ENCODE measurements around the gene VPS8.

Gene VPS8

GRCh38 chr3:184780981-184781515, 30.9 kb upstream of the VPS8 start:
- no peak for DNase-seq (ENCODE audit: low read depth in 1 of 2, low spot score in 1 of 2)

GRCh38 chr3:184781801-184782200, 30.2 kb upstream of the VPS8 start:
- Histone ChIP-seq H3K4me3 (replicated peaks; ENCODE audit: insufficient read depth, low read length) (no peak overlapping the region), H3K27ac (replicated peaks) (no peak overlapping the region), H3K27me3 (ENCODE audit: insufficient read depth, poor library complexity, severe bottlenecking) (no peaks in the 10 kb centered on the region)
- DNase-seq (ENCODE audit: low read depth in 1 of 2, low spot score in 1 of 2): no peak
- TF ChIP-seq, protein P1, sequence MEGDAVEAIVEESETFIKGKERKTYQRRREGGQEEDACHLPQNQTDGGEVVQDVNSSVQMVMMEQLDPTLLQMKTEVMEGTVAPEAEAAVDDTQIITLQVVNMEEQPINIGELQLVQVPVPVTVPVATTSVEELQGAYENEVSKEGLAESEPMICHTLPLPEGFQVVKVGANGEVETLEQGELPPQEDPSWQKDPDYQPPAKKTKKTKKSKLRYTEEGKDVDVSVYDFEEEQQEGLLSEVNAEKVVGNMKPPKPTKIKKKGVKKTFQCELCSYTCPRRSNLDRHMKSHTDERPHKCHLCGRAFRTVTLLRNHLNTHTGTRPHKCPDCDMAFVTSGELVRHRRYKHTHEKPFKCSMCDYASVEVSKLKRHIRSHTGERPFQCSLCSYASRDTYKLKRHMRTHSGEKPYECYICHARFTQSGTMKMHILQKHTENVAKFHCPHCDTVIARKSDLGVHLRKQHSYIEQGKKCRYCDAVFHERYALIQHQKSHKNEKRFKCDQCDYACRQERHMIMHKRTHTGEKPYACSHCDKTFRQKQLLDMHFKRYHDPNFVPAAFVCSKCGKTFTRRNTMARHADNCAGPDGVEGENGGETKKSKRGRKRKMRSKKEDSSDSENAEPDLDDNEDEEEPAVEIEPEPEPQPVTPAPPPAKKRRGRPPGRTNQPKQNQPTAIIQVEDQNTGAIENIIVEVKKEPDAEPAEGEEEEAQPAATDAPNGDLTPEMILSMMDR (IDR thresholded peaks at IDR 0.05; ENCODE audit: insufficient read depth, low read length): no peak
- TF ChIP-seq GABPA (IDR thresholded peaks at IDR 0.05; ENCODE audit: low read depth) (no peak), SPI1 (IDR thresholded peaks at IDR 0.05; ENCODE audit: borderline replicate concordance, low read depth) (no peak), POLR2AphosphoS5 (IDR thresholded peaks at IDR 0.05; ENCODE audit: low read depth) (no peak)
- TF ChIP-seq, protein P2, sequence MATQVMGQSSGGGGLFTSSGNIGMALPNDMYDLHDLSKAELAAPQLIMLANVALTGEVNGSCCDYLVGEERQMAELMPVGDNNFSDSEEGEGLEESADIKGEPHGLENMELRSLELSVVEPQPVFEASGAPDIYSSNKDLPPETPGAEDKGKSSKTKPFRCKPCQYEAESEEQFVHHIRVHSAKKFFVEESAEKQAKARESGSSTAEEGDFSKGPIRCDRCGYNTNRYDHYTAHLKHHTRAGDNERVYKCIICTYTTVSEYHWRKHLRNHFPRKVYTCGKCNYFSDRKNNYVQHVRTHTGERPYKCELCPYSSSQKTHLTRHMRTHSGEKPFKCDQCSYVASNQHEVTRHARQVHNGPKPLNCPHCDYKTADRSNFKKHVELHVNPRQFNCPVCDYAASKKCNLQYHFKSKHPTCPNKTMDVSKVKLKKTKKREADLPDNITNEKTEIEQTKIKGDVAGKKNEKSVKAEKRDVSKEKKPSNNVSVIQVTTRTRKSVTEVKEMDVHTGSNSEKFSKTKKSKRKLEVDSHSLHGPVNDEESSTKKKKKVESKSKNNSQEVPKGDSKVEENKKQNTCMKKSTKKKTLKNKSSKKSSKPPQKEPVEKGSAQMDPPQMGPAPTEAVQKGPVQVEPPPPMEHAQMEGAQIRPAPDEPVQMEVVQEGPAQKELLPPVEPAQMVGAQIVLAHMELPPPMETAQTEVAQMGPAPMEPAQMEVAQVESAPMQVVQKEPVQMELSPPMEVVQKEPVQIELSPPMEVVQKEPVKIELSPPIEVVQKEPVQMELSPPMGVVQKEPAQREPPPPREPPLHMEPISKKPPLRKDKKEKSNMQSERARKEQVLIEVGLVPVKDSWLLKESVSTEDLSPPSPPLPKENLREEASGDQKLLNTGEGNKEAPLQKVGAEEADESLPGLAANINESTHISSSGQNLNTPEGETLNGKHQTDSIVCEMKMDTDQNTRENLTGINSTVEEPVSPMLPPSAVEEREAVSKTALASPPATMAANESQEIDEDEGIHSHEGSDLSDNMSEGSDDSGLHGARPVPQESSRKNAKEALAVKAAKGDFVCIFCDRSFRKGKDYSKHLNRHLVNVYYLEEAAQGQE (IDR thresholded peaks at IDR 0.05; ENCODE audit: insufficient replicate concordance, low read depth): no peak

More at GRCh38 chr3:184780981-184781515, 30.9 kb upstream of the VPS8 start:
- TF ChIP-seq SPI1 (IDR thresholded peaks at IDR 0.05; ENCODE audit: borderline replicate concordance, low read depth) (no peak), POLR2AphosphoS5 (IDR thresholded peaks at IDR 0.05; ENCODE audit: low read depth) (no peak), GABPA (IDR thresholded peaks at IDR 0.05; ENCODE audit: low read depth) (no peak)
- TF ChIP-seq, protein P2 (IDR thresholded peaks at IDR 0.05; ENCODE audit: insufficient replicate concordance, low read depth): no peak
- TF ChIP-seq, protein P1 (IDR thresholded peaks at IDR 0.05; ENCODE audit: insufficient read depth, low read length): no peak
- Histone ChIP-seq H3K27ac (replicated peaks) (no peak overlapping the region), H3K4me3 (replicated peaks; ENCODE audit: insufficient read depth, low read length) (no peak overlapping the region), H3K27me3 (ENCODE audit: insufficient read depth, poor library complexity, severe bottlenecking) (no peaks in the 10 kb centered on the region)

GRCh38 chr3:184783319-184783718, 28.6 kb upstream of the VPS8 start:
- Histone ChIP-seq H3K27me3 (ENCODE audit: insufficient read depth, poor library complexity, severe bottlenecking) (no peaks in the 10 kb centered on the region), H3K4me3 (replicated peaks; ENCODE audit: insufficient read depth, low read length) (no peak overlapping the region), H3K27ac (replicated peaks) (no peak overlapping the region)
- no peak for DNase-seq (ENCODE audit: low read depth in 1 of 2, low spot score in 1 of 2)
- TF ChIP-seq SPI1 (IDR thresholded peaks at IDR 0.05; ENCODE audit: borderline replicate concordance, low read depth) (no peak), POLR2AphosphoS5 (IDR thresholded peaks at IDR 0.05; ENCODE audit: low read depth) (no peak), GABPA (IDR thresholded peaks at IDR 0.05; ENCODE audit: low read depth) (no peak)
- TF ChIP-seq, protein P1 (IDR thresholded peaks at IDR 0.05; ENCODE audit: insufficient read depth, low read length): no peak
- TF ChIP-seq, protein P2 (IDR thresholded peaks at IDR 0.05; ENCODE audit: insufficient replicate concordance, low read depth): no peak
